HG03354 (cell line): ENCODE data around the gene ZNF436.
"Not testable (repeated sequence)": the region's sequence is repeated elsewhere in the genome, so short reads cannot be mapped to it uniquely, and the experiment has no call there.

ENCODE experiments used
- ATAC-seq: cut with Tn5 transposase; IDR thresholded peaks from one replicate; pipeline ENCODE4 v1.9.1; 2021; ENCODE audit warnings: mild to moderate bottlenecking; ENCODE audit not compliant: unreplicated experiment, poor library complexity, severe bottlenecking

ZNF436 gene

GRCh38 chr1:23394181-23394580, 24.5 kb upstream of the ZNF436 start:
- ATAC-seq, result no peak

GRCh38 chr1:23393706-23394105, 24.1 kb upstream of the ZNF436 start:
- no peak for ATAC-seq

GRCh38 chr1:23392125-23392855, 22.7 kb upstream of the ZNF436 start:
- ATAC-seq, result no peak

- ATAC-seq, result no peak
These were observed 20.2 kb upstream of the ZNF436 start for GRCh38 chr1:23389837-23390321.

- ATAC-seq, result no peak
These were observed 17.9 kb upstream of the ZNF436 start for GRCh38 chr1:23387494-23387893.

- no peak for ATAC-seq
These were observed 15.5 kb upstream of the ZNF436 start for GRCh38 chr1:23385119-23385621.

GRCh38 chr1:23384312-23385058, 14.8 kb upstream of the ZNF436 start:
- ATAC-seq, result no peak

- ATAC-seq, result no peak
These were observed 14.1 kb upstream of the ZNF436 start for GRCh38 chr1:23383577-23384311.

- no peak for ATAC-seq
These were observed 11.7 kb upstream of the ZNF436 start for GRCh38 chr1:23381233-23381885.

- no peak for ATAC-seq
These were observed 11.1 kb upstream of the ZNF436 start for GRCh38 chr1:23380719-23381118.

GRCh38 chr1:23380236-23380635, 10.6 kb upstream of the ZNF436 start:
- not testable (repeated sequence) for ATAC-seq

GRCh38 chr1:23376890-23377811, 7.5 kb upstream of the ZNF436 start:
- ATAC-seq, result no peak

GRCh38 chr1:23374079-23374735, 4.6 kb upstream of the ZNF436 start:
- ATAC-seq, result not testable (repeated sequence)

- no peak for ATAC-seq
These were observed 2.6 kb upstream of the ZNF436 start for GRCh38 chr1:23371987-23372880.

GRCh38 chr1:23370709-23371584, 1.3 kb upstream of the ZNF436 start:
- ATAC-seq, result no peak

- ATAC-seq, result no peak
These were observed 683 bp upstream of the ZNF436 start for GRCh38 chr1:23370330-23370708.
